ENCODE measurements around the gene SNTG2. TPM values are rescaled to one million over a fixed set of nuclear protein-coding genes. Genes with fewer than 3 reads are reported as not detected.

SNTG2 gene
- total RNA-seq, 4 donors from 2014 or later = 0.99 to 3.9 (median 2.3) TPM

DNA sequence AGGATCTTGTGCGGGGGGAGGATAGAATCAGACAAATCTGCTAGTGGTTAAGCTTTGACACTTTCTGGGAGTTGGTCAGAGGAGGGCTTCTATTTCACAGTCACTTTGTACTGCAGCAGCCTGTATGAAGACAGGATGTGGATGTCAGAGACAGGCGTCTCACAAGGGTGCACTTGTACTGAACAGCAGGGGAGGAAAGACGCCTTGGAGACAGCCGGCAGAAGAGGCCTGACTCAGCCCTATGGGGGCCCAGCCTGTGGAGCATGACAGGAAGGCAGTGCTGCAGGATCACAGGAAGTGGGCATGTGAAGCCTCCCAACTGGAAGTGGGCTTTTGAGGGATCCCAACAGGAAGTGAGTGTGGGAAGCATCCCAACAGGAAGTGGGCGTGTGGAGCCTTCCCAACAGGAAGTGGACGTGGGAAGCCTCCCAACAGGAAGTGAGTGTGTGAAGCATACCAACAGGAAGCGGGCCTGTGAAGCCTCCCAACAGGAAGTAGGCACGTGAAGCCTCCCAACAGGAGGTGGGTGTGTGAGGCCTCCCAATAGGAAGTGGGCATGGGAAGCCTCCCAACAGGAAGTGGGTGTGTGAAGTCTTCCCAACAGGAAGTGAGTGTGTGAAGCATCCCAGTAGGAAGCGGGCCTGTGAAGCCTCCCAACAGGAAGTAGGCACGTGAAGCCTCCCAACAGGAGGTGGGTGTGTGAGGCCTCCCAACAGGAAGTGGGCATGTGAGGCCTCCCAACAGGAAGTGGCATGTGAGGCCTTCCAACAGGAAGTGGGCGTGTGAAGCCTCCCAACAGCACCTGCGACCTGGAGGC lies 212.3 kb downstream of the SNTG2 start:
- no peak for DNase-seq (ENCODE audit: low spot score in 2 of 2)

DNA sequence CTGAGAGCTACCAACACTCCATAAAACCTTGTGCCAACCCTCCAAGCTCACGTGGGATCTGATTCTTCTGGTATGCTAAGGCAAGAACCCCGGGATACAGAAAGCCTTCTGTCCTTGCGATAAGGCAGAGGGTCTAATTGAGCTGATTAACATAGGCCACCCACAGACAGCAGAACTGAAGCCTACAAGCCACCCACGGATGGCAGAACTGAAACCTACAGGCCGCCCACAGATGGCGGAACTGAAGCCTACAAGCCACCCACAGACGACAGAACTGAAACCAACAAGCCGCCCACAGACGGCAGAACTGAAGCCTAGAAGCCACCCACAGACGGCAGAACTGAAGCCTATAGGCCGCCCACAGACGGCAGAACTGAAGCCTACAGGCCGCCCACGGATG lies 216.3 kb downstream of the SNTG2 start:
- Histone ChIP-seq H3K27me3 (no peaks in the 10 kb centered on the region), H3K4me1 (no peaks in the 10 kb centered on the region), H3K9me3 (no peaks in the 10 kb centered on the region), H3K27ac (no peak overlapping the region), H3K36me3 (no peaks in the 10 kb centered on the region), H3K4me3 (no peak overlapping the region)
- WGBS = 96% methylated on average over 8 of the region's 14 CpGs
- no peak for DNase-seq (ENCODE audit: low spot score in 2 of 2)
- TF ChIP-seq, protein P1, sequence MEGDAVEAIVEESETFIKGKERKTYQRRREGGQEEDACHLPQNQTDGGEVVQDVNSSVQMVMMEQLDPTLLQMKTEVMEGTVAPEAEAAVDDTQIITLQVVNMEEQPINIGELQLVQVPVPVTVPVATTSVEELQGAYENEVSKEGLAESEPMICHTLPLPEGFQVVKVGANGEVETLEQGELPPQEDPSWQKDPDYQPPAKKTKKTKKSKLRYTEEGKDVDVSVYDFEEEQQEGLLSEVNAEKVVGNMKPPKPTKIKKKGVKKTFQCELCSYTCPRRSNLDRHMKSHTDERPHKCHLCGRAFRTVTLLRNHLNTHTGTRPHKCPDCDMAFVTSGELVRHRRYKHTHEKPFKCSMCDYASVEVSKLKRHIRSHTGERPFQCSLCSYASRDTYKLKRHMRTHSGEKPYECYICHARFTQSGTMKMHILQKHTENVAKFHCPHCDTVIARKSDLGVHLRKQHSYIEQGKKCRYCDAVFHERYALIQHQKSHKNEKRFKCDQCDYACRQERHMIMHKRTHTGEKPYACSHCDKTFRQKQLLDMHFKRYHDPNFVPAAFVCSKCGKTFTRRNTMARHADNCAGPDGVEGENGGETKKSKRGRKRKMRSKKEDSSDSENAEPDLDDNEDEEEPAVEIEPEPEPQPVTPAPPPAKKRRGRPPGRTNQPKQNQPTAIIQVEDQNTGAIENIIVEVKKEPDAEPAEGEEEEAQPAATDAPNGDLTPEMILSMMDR (IDR thresholded peaks at IDR 0.05) = no peak
- TF ChIP-seq POLR2A (IDR thresholded peaks at IDR 0.05) (no peak), POLR2AphosphoS5 (IDR thresholded peaks at IDR 0.05) (no peak), EP300 (IDR thresholded peaks at IDR 0.05) (no peak)

More for the DNA sequence above, 212.3 kb downstream of the SNTG2 start:
- Histone ChIP-seq H3K27ac (peak overlapping the region; percentile 47), H3K36me3 (no peaks in the 10 kb centered on the region), H3K27me3 (no peaks in the 10 kb centered on the region), H3K4me1 (no peaks in the 10 kb centered on the region), H3K9me3 (no peaks in the 10 kb centered on the region), H3K4me3 (no peak overlapping the region)
- TF ChIP-seq, protein P1 (IDR thresholded peaks at IDR 0.05) = no peak
- TF ChIP-seq POLR2A (IDR thresholded peaks at IDR 0.05) = no peak
- no peak for TF ChIP-seq POLR2AphosphoS5 (IDR thresholded peaks at IDR 0.05)
- TF ChIP-seq EP300 (IDR thresholded peaks at IDR 0.05) = no peak
- WGBS = 60% methylated on average over 12 of the region's 12 CpGs

DNA sequence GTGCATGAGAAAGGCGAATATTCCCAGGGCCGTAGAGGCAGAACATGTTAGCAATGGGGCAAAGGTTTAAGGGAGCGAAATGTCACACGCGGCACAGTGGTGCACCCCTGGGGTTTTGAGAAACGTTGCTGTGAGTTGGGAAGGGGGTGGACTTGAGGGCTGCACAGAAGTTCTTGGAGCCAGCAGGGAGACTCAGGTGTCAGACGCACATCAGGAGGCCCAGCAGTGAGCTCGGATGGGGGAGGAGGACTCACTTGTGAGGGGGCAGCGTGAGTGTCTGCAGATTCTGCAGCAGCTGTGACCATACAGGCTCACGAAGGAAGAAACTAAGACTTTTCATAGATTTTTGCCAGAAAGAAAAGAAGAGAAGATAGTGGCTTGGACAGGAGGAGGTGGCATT lies 218.2 kb downstream of the SNTG2 start:
- WGBS = 82% methylated on average over 10 of the region's 10 CpGs
- Histone ChIP-seq H3K4me1 (no peaks in the 10 kb centered on the region), H3K36me3 (no peaks in the 10 kb centered on the region), H3K27ac (no peak overlapping the region), H3K9me3 (no peaks in the 10 kb centered on the region), H3K4me3 (no peak overlapping the region), H3K27me3 (no peaks in the 10 kb centered on the region)
- no peak for DNase-seq (ENCODE audit: low spot score in 2 of 2)
- TF ChIP-seq, protein P1 (IDR thresholded peaks at IDR 0.05) = no peak
- TF ChIP-seq POLR2AphosphoS5 (IDR thresholded peaks at IDR 0.05) = no peak
- TF ChIP-seq POLR2A (IDR thresholded peaks at IDR 0.05) = no peak

DNA sequence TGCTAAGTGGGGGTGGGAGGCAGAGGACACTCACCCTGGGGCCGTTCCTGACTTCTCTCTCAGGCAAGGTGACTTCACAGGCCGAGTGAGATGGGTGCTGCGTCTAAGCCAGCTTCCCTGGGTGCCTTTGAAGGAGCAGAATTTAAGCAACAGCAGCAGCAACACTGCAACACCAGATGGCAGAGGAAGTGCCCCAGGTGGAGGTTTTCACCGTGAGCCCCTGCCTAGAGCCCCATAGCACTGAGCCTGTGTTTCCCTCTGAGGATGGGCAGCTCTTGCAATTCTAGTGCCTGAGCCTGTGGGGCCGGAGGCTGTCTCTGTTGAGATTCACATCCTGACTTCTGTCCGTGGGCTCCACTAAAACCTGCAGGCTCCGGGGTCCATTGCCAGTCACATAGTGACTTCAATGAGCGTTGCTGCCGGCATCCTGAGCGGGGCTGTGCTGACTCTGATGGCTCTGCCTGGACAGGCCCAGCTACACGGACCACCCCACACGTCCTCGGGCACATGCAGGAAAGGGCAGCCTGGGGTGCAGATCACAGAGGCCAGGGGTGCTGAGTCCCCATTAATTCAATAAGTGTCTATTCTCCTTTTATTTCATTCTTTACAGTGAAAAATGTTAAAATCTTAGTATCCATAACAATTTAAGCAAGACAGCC lies 218.8 kb downstream of the SNTG2 start:
- H3K4me3 ChIP-seq = no peak overlapping the region
- whole genome bisulfite sequencing = 53% methylated on average over 11 of the region's 13 CpGs
- no peak for DNase-seq (ENCODE audit: low spot score in 2 of 2)
- H3K4me1 ChIP-seq = no peaks in the 10 kb centered on the region
- no peak for TF ChIP-seq EP300 (IDR thresholded peaks at IDR 0.05)
- TF ChIP-seq POLR2A (IDR thresholded peaks at IDR 0.05) = no peak
- no peak for TF ChIP-seq POLR2AphosphoS5 (IDR thresholded peaks at IDR 0.05)
- TF ChIP-seq, protein P1 (IDR thresholded peaks at IDR 0.05) = no peak
- H3K9me3 ChIP-seq = no peaks in the 10 kb centered on the region
- no peaks in the 10 kb centered on the region for H3K27me3 ChIP-seq
- H3K27ac ChIP-seq = peak overlapping the region; percentile 40
- no peaks in the 10 kb centered on the region for H3K36me3 ChIP-seq

DNA sequence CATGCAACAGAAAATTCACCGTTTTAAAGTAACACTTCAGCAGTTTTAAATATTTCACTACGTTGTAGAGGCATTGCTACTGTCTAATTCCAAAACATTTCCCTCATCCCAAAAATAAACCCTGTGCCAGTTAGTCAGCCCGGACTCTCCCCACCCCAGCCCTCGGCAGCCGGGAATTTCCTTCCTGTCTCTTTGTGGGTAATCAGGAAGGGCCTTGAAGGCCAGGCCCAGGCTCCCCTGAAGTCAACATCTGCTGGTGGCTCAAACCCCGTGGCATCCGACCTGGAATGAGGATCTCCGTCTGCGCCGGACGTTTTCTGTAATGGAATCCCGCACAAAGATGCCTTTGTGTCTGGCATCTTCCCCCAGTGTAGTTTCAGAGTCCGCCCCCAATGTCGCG lies 219.6 kb downstream of the SNTG2 start:
- H3K27me3 ChIP-seq = no peaks in the 10 kb centered on the region
- TF ChIP-seq, protein P1 (IDR thresholded peaks at IDR 0.05) = no peak
- DNase-seq (ENCODE audit: low spot score in 2 of 2) = no peak
- no peaks in the 10 kb centered on the region for H3K4me1 ChIP-seq
- H3K4me3 ChIP-seq = no peak overlapping the region
- 65% methylated on average over 12 of the region's 15 CpGs for WGBS
- no peaks in the 10 kb centered on the region for H3K36me3 ChIP-seq
- no peaks in the 10 kb centered on the region for H3K9me3 ChIP-seq
- H3K27ac ChIP-seq = no peak overlapping the region
